GM23338 (cell line): Measurements from ENCODE around the gene FGFRL1.

ENCODE experiments used
- EZH2 ChIP-seq: fragments of 200-600 bp; sonication (generic); IDR thresholded peaks from one replicate; pipeline ENCODE4 v1.8.0; 2017; ENCODE audit warnings: antibody characterized with exemption, mild to moderate bottlenecking, low read depth; ENCODE audit not compliant: unreplicated experiment
- NANOG ChIP-seq: IDR thresholded peaks from 2 replicates; pipeline ENCODE4 v1.6.1; 2016; ENCODE audit warnings: antibody characterized with exemption, borderline replicate concordance
- TF ChIP-seq, protein P1 (sequence below), 2 experiments: fragments of 200-600 bp in 1 of 2; sonication (generic) in 1 of 2; conservative IDR thresholded peaks; 2 replicates each; pipeline versions ENCODE4 v1.5.1 to v1.6.1; 2016 to 2017; ENCODE audit warnings: antibody characterized with exemption in 2 of 2, low read depth in 2 of 2, mild to moderate bottlenecking in 2 of 2, moderate library complexity in 1 of 2

- TF ChIP-seq, protein P1, sequence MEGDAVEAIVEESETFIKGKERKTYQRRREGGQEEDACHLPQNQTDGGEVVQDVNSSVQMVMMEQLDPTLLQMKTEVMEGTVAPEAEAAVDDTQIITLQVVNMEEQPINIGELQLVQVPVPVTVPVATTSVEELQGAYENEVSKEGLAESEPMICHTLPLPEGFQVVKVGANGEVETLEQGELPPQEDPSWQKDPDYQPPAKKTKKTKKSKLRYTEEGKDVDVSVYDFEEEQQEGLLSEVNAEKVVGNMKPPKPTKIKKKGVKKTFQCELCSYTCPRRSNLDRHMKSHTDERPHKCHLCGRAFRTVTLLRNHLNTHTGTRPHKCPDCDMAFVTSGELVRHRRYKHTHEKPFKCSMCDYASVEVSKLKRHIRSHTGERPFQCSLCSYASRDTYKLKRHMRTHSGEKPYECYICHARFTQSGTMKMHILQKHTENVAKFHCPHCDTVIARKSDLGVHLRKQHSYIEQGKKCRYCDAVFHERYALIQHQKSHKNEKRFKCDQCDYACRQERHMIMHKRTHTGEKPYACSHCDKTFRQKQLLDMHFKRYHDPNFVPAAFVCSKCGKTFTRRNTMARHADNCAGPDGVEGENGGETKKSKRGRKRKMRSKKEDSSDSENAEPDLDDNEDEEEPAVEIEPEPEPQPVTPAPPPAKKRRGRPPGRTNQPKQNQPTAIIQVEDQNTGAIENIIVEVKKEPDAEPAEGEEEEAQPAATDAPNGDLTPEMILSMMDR (conservative IDR thresholded peaks at IDR 0.05; ENCODE audit: low read depth in 2 of 2), result no peak
- TF ChIP-seq EZH2 (no peak), NANOG (no peak)
Observed at GRCh38 chr4:1062419-1062818, 51.0 kb downstream of the FGFRL1 start.
